Neural progenitor cell (in vitro differentiated cells): ENCODE results near the gene CORO7. TPM values are rescaled to one million over a fixed set of nuclear protein-coding genes. Genes with fewer than 3 reads are reported as not detected.
"Not testable (repeated sequence)": the region's sequence is repeated elsewhere in the genome, so short reads cannot be mapped to it uniquely, and the experiment has no call there.

Source experiments
- DNase-seq: peaks from one replicate; pipeline ENCODE4 v3.0.0-alpha.2; 2016; ENCODE audit warnings: low spot score
- H2AFZ ChIP-seq: fragments of 200-600 bp; sonication (generic); replicated peaks from 2 replicates; pipeline ENCODE4 v1.6.1; 2016; ENCODE audit warnings: antibody characterized with exemption
- H3F3A ChIP-seq: fragments of 200-600 bp; sonication (generic); 2 replicates; pipeline ENCODE4 v1.6.1; 2016; ENCODE audit warnings: antibody characterized with exemption, low read depth
- H3K27ac ChIP-seq: fragments of 200-600 bp; sonication (generic); 2 replicates; pipeline ENCODE4 v1.5.1; 2016; ENCODE audit warnings: mild to moderate bottlenecking
- H3K27me3 ChIP-seq: fragments of 200-600 bp; sonication (generic); 2 replicates; pipeline ENCODE4 v1.6.1; 2016; ENCODE audit warnings: mild to moderate bottlenecking, moderate library complexity
- H3K36me3 ChIP-seq: fragments of 200-600 bp; sonication (generic); 2 replicates; pipeline ENCODE4 v1.5.1; 2016
- H3K4me1 ChIP-seq: fragments of 200-600 bp; sonication (generic); 2 replicates; pipeline ENCODE4 v1.6.1; 2016; ENCODE audit warnings: mixed run types
- H3K4me2 ChIP-seq: fragments of 200-600 bp; sonication (generic); 2 replicates; pipeline ENCODE4 v1.6.1; 2016
- H3K4me3 ChIP-seq: fragments of 200-600 bp; sonication (generic); 2 replicates; pipeline ENCODE4 v1.5.1; 2016
- H3K79me2 ChIP-seq: fragments of 200-600 bp; sonication (generic); 2 replicates; pipeline ENCODE4 v1.6.1; 2016; ENCODE audit warnings: low read depth
- H3K9ac ChIP-seq: fragments of 200-600 bp; sonication (generic); 2 replicates; pipeline ENCODE4 v1.6.1; 2016
- H3K9me3 ChIP-seq: fragments of 200-600 bp; sonication (generic); 2 replicates; pipeline ENCODE4 v1.5.1; 2016; ENCODE audit warnings: low read depth
- H4K20me1 ChIP-seq: fragments of 200-600 bp; sonication (generic); 2 replicates; pipeline ENCODE4 v1.6.1; 2016; ENCODE audit warnings: low read depth
- H3K27ac Mint-ChIP-seq: 3 replicates; pipeline ENCODE4 v1.8.0; 2021; ENCODE audit warnings: mixed read lengths
- H3K27me3 Mint-ChIP-seq: 2 replicates; pipeline ENCODE4 v1.8.0; 2022; ENCODE audit warnings: low read depth, mild to moderate bottlenecking, inconsistent platforms, moderate library complexity, mixed read lengths; ENCODE audit not compliant: insufficient read depth
- H3K36me3 Mint-ChIP-seq: 3 replicates; pipeline ENCODE4 v1.8.0; 2021; ENCODE audit warnings: mixed read lengths
- H3K4me1 Mint-ChIP-seq: 3 replicates; pipeline ENCODE4 v1.8.0; 2021; ENCODE audit warnings: mixed read lengths
- H3K4me3 Mint-ChIP-seq: 3 replicates; pipeline ENCODE4 v1.8.0; 2021; ENCODE audit warnings: mild to moderate bottlenecking, moderate library complexity, mixed read lengths
- H3K9me3 Mint-ChIP-seq: 3 replicates; pipeline ENCODE4 v1.8.0; 2020; ENCODE audit warnings: mixed read lengths
- CTCF ChIP-seq: fragments of 200-600 bp; sonication (generic); IDR thresholded peaks from 2 replicates; pipeline ENCODE4 v1.5.1; 2017; ENCODE audit warnings: antibody characterized with exemption, mild to moderate bottlenecking
- EZH2 ChIP-seq: fragments of 200-600 bp; sonication (generic); IDR thresholded peaks from 2 replicates; pipeline ENCODE4 v1.6.1; 2017; ENCODE audit warnings: antibody characterized with exemption, mild to moderate bottlenecking, moderate library complexity
- EZH2phosphoT487 ChIP-seq: fragments of 200-600 bp; sonication (generic); IDR thresholded peaks from 2 replicates; pipeline ENCODE4 v1.6.1; 2017; ENCODE audit warnings: antibody characterized with exemption
- total RNA-seq: library from RNA; depleted of rRNA; stranded (reverse); fragments of >200 nt; gene quantifications from 2 replicates; pipeline ENCODE4 v1.2.3, GENCODE V29; 2015; ENCODE audit warnings: low replicate concordance

The CORO7 gene
- total RNA-seq, 1 donor from 2014 or later: 6.8 TPM

DNA sequence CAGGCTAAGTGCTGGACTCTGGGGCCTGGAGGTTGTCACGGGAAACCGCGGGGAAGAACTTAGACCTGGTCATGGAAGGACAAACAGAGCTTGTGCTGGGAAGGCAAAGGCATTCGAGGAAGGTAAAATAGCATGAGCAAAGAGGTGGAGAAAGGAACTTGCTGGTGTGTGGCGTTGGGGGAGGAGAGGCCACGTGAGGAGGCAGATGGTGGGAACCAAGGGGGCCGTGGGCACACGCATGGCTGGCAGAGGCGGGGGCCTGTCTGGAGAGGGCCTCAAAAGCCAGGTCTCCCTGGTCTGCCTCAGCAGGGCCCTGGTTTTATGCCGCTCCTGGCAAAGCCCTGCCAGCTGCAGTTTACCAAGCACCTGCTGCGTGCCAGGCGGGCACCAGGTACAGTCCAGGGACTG is 15.3 kb downstream of the CORO7 start:
- Mint-ChIP-seq H3K36me3 (no peaks in the 10 kb centered on the region), H3K27me3 (peaks cover 8% of the 10 kb centered on the region), H3K27ac (no peak overlapping the region), H3K9me3 (no peaks in the 10 kb centered on the region), H3K4me1 (peaks cover 6% of the 10 kb centered on the region), H3K4me3 (no peak overlapping the region)
- no peak overlapping the region for H3K4me3 ChIP-seq
- no peaks in the 10 kb centered on the region for H3K27me3 ChIP-seq
- no peak overlapping the region for H3K27ac ChIP-seq
- H3K79me2 ChIP-seq: no peaks in the 10 kb centered on the region
- no peaks in the 10 kb centered on the region for H3F3A ChIP-seq
- TF ChIP-seq EZH2 (no peak), EZH2phosphoT487 (no peak), CTCF (no peak)
- H4K20me1 ChIP-seq: peaks cover 4% of the 10 kb centered on the region
- H3K36me3 ChIP-seq: no peaks in the 10 kb centered on the region
- H3K4me2 ChIP-seq: no peak overlapping the region
- no peak overlapping the region for H2AFZ ChIP-seq
- no peak overlapping the region for H3K9ac ChIP-seq
- no peaks in the 10 kb centered on the region for H3K9me3 ChIP-seq
- no peaks in the 10 kb centered on the region for H3K4me1 ChIP-seq
- DNase-seq: peak; percentile 1

DNA sequence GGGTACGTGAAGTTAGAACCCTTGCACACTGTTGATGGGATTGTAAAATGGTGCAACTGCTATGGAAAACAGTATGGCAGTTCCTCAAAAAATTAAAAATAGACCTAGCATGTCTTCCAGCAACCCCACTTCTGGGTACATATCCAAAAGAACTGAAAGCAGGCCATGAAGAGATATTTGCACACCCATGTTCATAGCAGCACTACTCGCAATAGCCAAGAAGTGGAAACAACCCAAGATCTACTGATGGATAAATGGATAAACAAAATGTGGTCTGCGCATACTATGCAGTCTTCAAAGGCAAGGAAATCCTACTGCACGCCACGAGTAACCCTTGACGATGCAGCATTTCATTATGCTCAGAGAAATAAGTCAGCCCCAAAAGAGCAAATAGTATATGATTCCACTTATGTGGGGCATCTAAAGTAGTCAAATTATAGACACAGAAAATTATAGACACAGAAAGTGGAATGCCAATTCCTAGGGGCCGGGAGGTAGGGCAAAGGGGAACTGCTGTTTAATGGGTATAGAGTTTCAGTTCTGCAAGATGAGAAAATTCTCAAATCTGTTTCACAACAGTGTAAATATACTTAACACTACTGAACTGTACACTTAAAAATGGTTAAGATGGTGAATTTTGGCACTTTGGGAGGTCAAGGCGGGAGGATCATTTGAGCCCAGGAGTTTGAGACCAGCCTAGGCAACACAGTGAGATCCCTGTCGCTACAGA is 17.2 kb downstream of the CORO7 start:
- Histone ChIP-seq H3K36me3 (no peaks in the 10 kb centered on the region), H4K20me1 (no peaks in the 10 kb centered on the region), H2AFZ (no peak overlapping the region), H3K79me2 (no peaks in the 10 kb centered on the region), H3K4me3 (no peak overlapping the region), H3K4me1 (no peaks in the 10 kb centered on the region), H3K4me2 (no peak overlapping the region), H3K27me3 (no peaks in the 10 kb centered on the region), H3K27ac (no peak overlapping the region), H3F3A (no peaks in the 10 kb centered on the region), H3K9ac (no peak overlapping the region), H3K9me3 (no peaks in the 10 kb centered on the region)
- Mint-ChIP-seq H3K4me3 (no peak overlapping the region), H3K4me1 (peaks cover 9% of the 10 kb centered on the region), H3K27ac (no peak overlapping the region), H3K36me3 (peaks cover 2% of the 10 kb centered on the region), H3K27me3 (peaks cover 11% of the 10 kb centered on the region), H3K9me3 (no peaks in the 10 kb centered on the region)
- TF ChIP-seq CTCF (no peak), EZH2 (no peak), EZH2phosphoT487 (no peak)
- no peak for DNase-seq

- Histone ChIP-seq H3K4me2 (no peak overlapping the region), H2AFZ (no peak overlapping the region), H3K27me3 (no peaks in the 10 kb centered on the region), H3F3A (peaks cover 24% of the 10 kb centered on the region), H3K79me2 (no peaks in the 10 kb centered on the region), H3K9me3 (no peaks in the 10 kb centered on the region), H3K4me3 (no peak overlapping the region), H3K36me3 (no peaks in the 10 kb centered on the region), H3K27ac (no peak overlapping the region), H3K4me1 (peaks cover 30% of the 10 kb centered on the region), H4K20me1 (no peaks in the 10 kb centered on the region), H3K9ac (no peak overlapping the region)
- TF ChIP-seq CTCF (no peak), EZH2 (no peak), EZH2phosphoT487 (no peak)
- peaks cover 29% of the 10 kb centered on the region for H3K4me1 Mint-ChIP-seq
- peaks cover 4% of the 10 kb centered on the region for H3K27me3 Mint-ChIP-seq
- no peaks in the 10 kb centered on the region for H3K9me3 Mint-ChIP-seq
- H3K4me3 Mint-ChIP-seq: no peak overlapping the region
- peaks cover 2% of the 10 kb centered on the region for H3K36me3 Mint-ChIP-seq
- no peak for DNase-seq
- H3K27ac Mint-ChIP-seq: peak overlapping the region; percentile 30
Measured at GRCh38 chr16:4395055-4395726, 21.2 kb downstream of the CORO7 start.

- not testable (repeated sequence) for H3K36me3 ChIP-seq, H3K9ac ChIP-seq, H3K4me2 ChIP-seq, H3K27me3 Mint-ChIP-seq, H3K27me3 ChIP-seq, H4K20me1 ChIP-seq, H3K4me3 ChIP-seq, DNase-seq, H2AFZ ChIP-seq, H3K9me3 Mint-ChIP-seq, H3K9me3 ChIP-seq, H3K27ac ChIP-seq, H3K27ac Mint-ChIP-seq, H3K4me3 Mint-ChIP-seq, H3K79me2 ChIP-seq, H3K36me3 Mint-ChIP-seq
- Histone ChIP-seq H3K4me1 (peaks cover 42% of the 10 kb centered on the region), H3F3A (peaks cover 28% of the 10 kb centered on the region)
- peaks cover 38% of the 10 kb centered on the region for H3K4me1 Mint-ChIP-seq
Measured at GRCh38 chr16:4393850-4394249, 22.5 kb downstream of the CORO7 start.
